HCT116 (cell line): Measurements from ENCODE around the gene DCDC2C. TPM values are rescaled to one million over a fixed set of nuclear protein-coding genes. Genes with fewer than 3 reads are reported as not detected.

ENCODE experiments used
- ATAC-seq: fragments of 200-7000 bp; cut with Tn5 transposase; 2 replicates; pipeline ENCODE4 v1.9.1; 2020; ENCODE audit warnings: mild to moderate bottlenecking, moderate library complexity
- BruUV-seq: library from RNA; stranded (reverse); fragments of 400-500 nt; replicated peaks from 2 replicates; lab custom pipeline; 2021; lab: Mats Ljungman, UMichigan
- CTCF ChIA-PET: fragments of 300-600 bp; sonication (Branson Sonifier 250); formaldehyde crosslinking; loops from one replicate; lab custom pipeline; 2021; ENCODE audit warnings: antibody characterized with exemption; lab: Charles Lee
- POLR2A ChIA-PET: fragments of 300-600, 350-600 bp; sonication (Branson Sonifier 250); formaldehyde crosslinking; loops from one replicate; lab custom pipeline; 2021; ENCODE audit warnings: antibody characterized with exemption; lab: Charles Lee
- RAD21 ChIA-PET, 2 experiments: fragments of 300-600 bp; sonication (Branson Sonifier 250); formaldehyde crosslinking; loops; one replicate each; lab custom pipeline; 2023; ENCODE audit warnings: low total read pairs in 2 of 2; ENCODE audit not compliant: uncharacterized antibody in 2 of 2, unreplicated experiment in 2 of 2, low non-redundant PET in 1 of 2; lab: Charles Lee
- DNase-seq: peaks from one replicate; pipeline ENCODE4 v3.0.0-alpha.2; 2010; ENCODE audit warnings: low read depth, low spot score
- H2AFZ ChIP-seq: fragments of 200-600 bp; shearing (Covaris generic), sonication (generic); 2 replicates; pipeline ENCODE4 v1.6.1; 2017; ENCODE audit warnings: low read depth, mixed run types, mixed read lengths, antibody characterized with exemption, low read length; ENCODE audit not compliant: poor library complexity, severe bottlenecking
- H3K27ac ChIP-seq: 2 replicates; pipeline ENCODE4 v1.5.1; 2012; ENCODE audit warnings: low read depth, low read length
- H3K27me3 ChIP-seq: fragments of 200-600 bp; sonication (generic); 2 replicates; pipeline ENCODE4 v1.6.1; 2016; ENCODE audit warnings: mixed run types, low read length, mixed read lengths; ENCODE audit not compliant: insufficient read depth
- H3K36me3 ChIP-seq, 2 experiments: fragments of 200-500 bp in 1 of 2; fragments of 200-600 bp in 1 of 2; sonication (Bioruptor generic) in 1 of 2; sonication (generic) in 1 of 2; 2 replicates each; pipeline versions ENCODE4 v1.5.1 to v1.6.1; 2014 to 2016; ENCODE audit warnings: low read length in 2 of 2, inconsistent platforms in 1 of 2, mixed read lengths in 1 of 2, mixed run types in 1 of 2; ENCODE audit not compliant: insufficient read depth in 2 of 2, control insufficient read depth in 1 of 2
- H3K4me1 ChIP-seq, 2 experiments: fragments of 200-600 bp in 1 of 2; sonication (generic) in 1 of 2; 2 replicates each; pipeline versions ENCODE4 v1.5.1 to v1.6.1; 2012 to 2017; ENCODE audit warnings: low read length in 2 of 2, inconsistent platforms in 1 of 2, mild to moderate bottlenecking in 1 of 2, mixed read lengths in 1 of 2, mixed run types in 1 of 2, moderate library complexity in 1 of 2; ENCODE audit not compliant: insufficient read depth in 2 of 2, control insufficient read depth in 1 of 2
- H3K4me2 ChIP-seq: fragments of 200-600 bp; sonication (generic); 2 replicates; pipeline ENCODE4 v1.6.1; 2017; ENCODE audit warnings: mixed run types, low read length, mixed read lengths
- H3K4me3 ChIP-seq, 2 experiments: fragments of 200-600 bp in 1 of 2; sonication (generic) in 1 of 2; replicated peaks in 1 of 2; 2 replicates each; pipeline ENCODE4 v1.5.1; 2011 to 2016; ENCODE audit warnings: low read length in 2 of 2, control low read depth in 1 of 2, low read depth in 1 of 2, mild to moderate bottlenecking in 1 of 2, mixed read lengths in 1 of 2, mixed run types in 1 of 2
- H3K79me2 ChIP-seq: fragments of 200-600 bp; sonication (generic); 2 replicates; pipeline ENCODE4 v1.6.1; 2017; ENCODE audit warnings: mild to moderate bottlenecking, mixed run types, low read length, moderate library complexity, mixed read lengths; ENCODE audit not compliant: insufficient read depth
- H3K9ac ChIP-seq: fragments of 200-600 bp; sonication (generic); 2 replicates; pipeline ENCODE4 v1.6.1; 2016; ENCODE audit warnings: low read length, mixed read lengths
- H3K9me2 ChIP-seq: fragments of 200-600 bp; sonication (generic), shearing (Covaris generic); 2 replicates; pipeline ENCODE4 v1.6.1; 2017; ENCODE audit warnings: mixed run types, mild to moderate bottlenecking, moderate library complexity; ENCODE audit not compliant: insufficient read depth
- H3K9me3 ChIP-seq, 2 experiments: fragments of 200-500 bp in 1 of 2; fragments of 200-600 bp in 1 of 2; sonication (Bioruptor generic) in 1 of 2; sonication (generic) in 1 of 2; 2 replicates each; pipeline ENCODE4 v1.6.1; 2014 to 2017; ENCODE audit warnings: low read length in 2 of 2, mixed read lengths in 2 of 2, inconsistent platforms in 1 of 2, low read depth in 1 of 2, mild to moderate bottlenecking in 1 of 2, mixed run types in 1 of 2, moderate library complexity in 1 of 2; ENCODE audit not compliant: control insufficient read depth in 1 of 2, insufficient read depth in 1 of 2
- H4K20me1 ChIP-seq: fragments of 200-600 bp; sonication (generic), shearing (Covaris generic); 2 replicates; pipeline ENCODE4 v1.6.1; 2017; ENCODE audit warnings: mixed run types, mild to moderate bottlenecking, moderate library complexity; ENCODE audit not compliant: insufficient read depth
- CBX3 ChIP-seq: IDR thresholded peaks from 2 replicates; pipeline ENCODE4 v1.6.1; 2012; ENCODE audit warnings: low read depth
- CEBPB ChIP-seq: IDR thresholded peaks from 2 replicates; pipeline ENCODE4 v1.6.1; 2012; ENCODE audit warnings: low read depth
- EGR1 ChIP-seq: IDR thresholded peaks from 2 replicates; pipeline ENCODE4 v1.6.1; 2012; ENCODE audit warnings: low read depth
- EZH2 ChIP-seq: fragments of 200-600 bp; sonication (generic); IDR thresholded peaks from 2 replicates; pipeline ENCODE4 v1.6.1; 2017; ENCODE audit warnings: antibody characterized with exemption, mixed run types
- FOSL1 ChIP-seq: IDR thresholded peaks from 2 replicates; pipeline ENCODE4 v1.6.1; 2012; ENCODE audit warnings: low read depth
- JUND ChIP-seq: IDR thresholded peaks from 2 replicates; pipeline ENCODE4 v1.6.1; 2012
- RAD21 ChIP-seq: IDR thresholded peaks from 2 replicates; pipeline ENCODE4 v1.6.1; 2012; ENCODE audit warnings: low read depth, mild to moderate bottlenecking
- SIN3A ChIP-seq: IDR thresholded peaks from 2 replicates; pipeline ENCODE4 v1.6.1; 2012; ENCODE audit warnings: low read depth
- SP1 ChIP-seq: IDR thresholded peaks from 2 replicates; pipeline ENCODE4 v1.6.1; 2012; ENCODE audit warnings: low read depth
- SRF ChIP-seq: IDR thresholded peaks from 2 replicates; pipeline ENCODE4 v1.6.1; 2012; ENCODE audit warnings: low read depth
- TCF7L2 ChIP-seq: IDR thresholded peaks from 2 replicates; pipeline ENCODE4 v1.7.0; 2011; ENCODE audit warnings: borderline replicate concordance, inconsistent platforms; ENCODE audit not compliant: insufficient read depth, insufficient read length; ENCODE audit errors: extremely low read depth
- YY1 ChIP-seq: IDR thresholded peaks from 2 replicates; pipeline ENCODE4 v1.6.1; 2011; ENCODE audit warnings: low read length, low read depth, moderate library complexity, mild to moderate bottlenecking; ENCODE audit not compliant: insufficient replicate concordance; ENCODE audit errors: extremely low read depth
- ZFX ChIP-seq: fragments of 450-650 bp; IDR thresholded peaks from 2 replicates; pipeline ENCODE4 v1.6.1; 2017
- intact Hi-C: fragments of 100-400 bp; cut with micrococcal nuclease; formaldehyde crosslinking; loops from 2 replicates; pipeline ENCODE4 v1.10.0; 2022
- total RNA-seq: library from RNA; stranded (reverse); gene quantifications from one replicate; pipeline ENCODE4 v1.2.1, GENCODE V29; 2021; ENCODE audit not compliant: unreplicated experiment
- TF ChIP-seq, protein P1 (sequence below): IDR thresholded peaks from 2 replicates; pipeline ENCODE4 v1.6.1; 2012
- TF ChIP-seq, protein P2 (sequence below), 3 experiments: fragments of 200-600 bp in 1 of 3; sonication (generic) in 1 of 3; IDR thresholded peaks in 2 of 3; conservative IDR thresholded peaks in 1 of 3; 2 replicates each; pipeline ENCODE4 v1.5.1; 2012 to 2017; ENCODE audit warnings: low read depth in 2 of 3, low read length in 2 of 3, antibody characterized with exemption in 1 of 3, borderline replicate concordance in 1 of 3, control low read depth in 1 of 3, mild to moderate bottlenecking in 1 of 3, mixed read lengths in 1 of 3, mixed run types in 1 of 3, moderate library complexity in 1 of 3; ENCODE audit not compliant: insufficient read depth in 1 of 3
- TF ChIP-seq, protein P3 (sequence below): IDR thresholded peaks from 2 replicates; pipeline ENCODE4 v1.6.1; 2011; ENCODE audit warnings: mild to moderate bottlenecking, low read length, moderate library complexity; ENCODE audit not compliant: insufficient replicate concordance; ENCODE audit errors: extremely low read depth
- TF ChIP-seq, protein P4 (sequence below): IDR thresholded peaks from 2 replicates; pipeline ENCODE4 v1.6.1; 2012

The DCDC2C gene
- total RNA-seq, 1 experiment from 2014 or later, result not detected

DNA sequence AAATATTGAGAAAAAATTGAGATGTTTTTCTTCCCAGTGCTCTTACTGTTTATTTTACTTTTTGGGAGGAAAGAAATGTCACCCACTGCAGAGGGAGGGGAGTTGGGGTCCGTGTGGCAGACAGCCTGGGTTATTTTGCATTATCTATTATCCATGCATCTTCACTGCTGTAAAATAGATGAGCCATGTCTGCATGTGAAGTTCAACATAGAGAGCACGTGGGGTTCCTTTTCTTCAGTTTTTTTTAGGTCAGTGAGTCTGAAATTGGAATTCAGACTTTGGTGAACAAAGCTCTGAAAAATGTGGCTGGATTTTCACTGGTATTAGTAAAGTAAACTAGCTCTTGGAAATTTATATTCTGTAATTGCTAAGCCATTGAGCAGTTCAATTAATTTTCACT is 2.4 kb downstream of the DCDC2C start:
- POLR2A ChIA-PET, result no interaction called here

More for the DNA sequence above, 2.4 kb downstream of the DCDC2C start:
- H3K36me3 ChIP-seq, result no peaks in the 10 kb centered on the region
- no peaks in the 10 kb centered on the region for H3K9me2 ChIP-seq
- ChIA-PET CTCF (no interaction called here), RAD21 (no interaction called here)
- DNase-seq (no peak), ATAC-seq (no peak)
- no peaks in the 10 kb centered on the region for H3K4me1 ChIP-seq
- intact Hi-C loops, result no loop called here
- H3K4me3 ChIP-seq, result no peak overlapping the region
- H3K4me2 ChIP-seq, result no peak overlapping the region
- no TSS peak for BruUV-seq
- H2AFZ ChIP-seq, result no peak overlapping the region
- no peak overlapping the region for H3K9ac ChIP-seq
- TF ChIP-seq FOSL1, result no peak
- no peak for TF ChIP-seq EGR1
- TF ChIP-seq CBX3, result no peak
- TF ChIP-seq, protein P1, sequence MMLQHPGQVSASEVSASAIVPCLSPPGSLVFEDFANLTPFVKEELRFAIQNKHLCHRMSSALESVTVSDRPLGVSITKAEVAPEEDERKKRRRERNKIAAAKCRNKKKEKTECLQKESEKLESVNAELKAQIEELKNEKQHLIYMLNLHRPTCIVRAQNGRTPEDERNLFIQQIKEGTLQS, result no peak
- TF ChIP-seq, protein P2, sequence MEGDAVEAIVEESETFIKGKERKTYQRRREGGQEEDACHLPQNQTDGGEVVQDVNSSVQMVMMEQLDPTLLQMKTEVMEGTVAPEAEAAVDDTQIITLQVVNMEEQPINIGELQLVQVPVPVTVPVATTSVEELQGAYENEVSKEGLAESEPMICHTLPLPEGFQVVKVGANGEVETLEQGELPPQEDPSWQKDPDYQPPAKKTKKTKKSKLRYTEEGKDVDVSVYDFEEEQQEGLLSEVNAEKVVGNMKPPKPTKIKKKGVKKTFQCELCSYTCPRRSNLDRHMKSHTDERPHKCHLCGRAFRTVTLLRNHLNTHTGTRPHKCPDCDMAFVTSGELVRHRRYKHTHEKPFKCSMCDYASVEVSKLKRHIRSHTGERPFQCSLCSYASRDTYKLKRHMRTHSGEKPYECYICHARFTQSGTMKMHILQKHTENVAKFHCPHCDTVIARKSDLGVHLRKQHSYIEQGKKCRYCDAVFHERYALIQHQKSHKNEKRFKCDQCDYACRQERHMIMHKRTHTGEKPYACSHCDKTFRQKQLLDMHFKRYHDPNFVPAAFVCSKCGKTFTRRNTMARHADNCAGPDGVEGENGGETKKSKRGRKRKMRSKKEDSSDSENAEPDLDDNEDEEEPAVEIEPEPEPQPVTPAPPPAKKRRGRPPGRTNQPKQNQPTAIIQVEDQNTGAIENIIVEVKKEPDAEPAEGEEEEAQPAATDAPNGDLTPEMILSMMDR (IDR thresholded peaks at IDR 0.05 in 2 of 3, conservative IDR thresholded peaks at IDR 0.05 in 1 of 3; ENCODE audit: borderline replicate concordance in 1 of 3, insufficient read depth in 1 of 3, low read depth in 2 of 3, low read length in 2 of 3), result no peak
- TF ChIP-seq YY1, result no peak
- no peak for TF ChIP-seq CEBPB
- no peak for TF ChIP-seq SRF
- TF ChIP-seq SP1, result no peak
- no peak for TF ChIP-seq EZH2
- no peak for TF ChIP-seq SIN3A
- TF ChIP-seq RAD21, result no peak
- TF ChIP-seq, protein P3, sequence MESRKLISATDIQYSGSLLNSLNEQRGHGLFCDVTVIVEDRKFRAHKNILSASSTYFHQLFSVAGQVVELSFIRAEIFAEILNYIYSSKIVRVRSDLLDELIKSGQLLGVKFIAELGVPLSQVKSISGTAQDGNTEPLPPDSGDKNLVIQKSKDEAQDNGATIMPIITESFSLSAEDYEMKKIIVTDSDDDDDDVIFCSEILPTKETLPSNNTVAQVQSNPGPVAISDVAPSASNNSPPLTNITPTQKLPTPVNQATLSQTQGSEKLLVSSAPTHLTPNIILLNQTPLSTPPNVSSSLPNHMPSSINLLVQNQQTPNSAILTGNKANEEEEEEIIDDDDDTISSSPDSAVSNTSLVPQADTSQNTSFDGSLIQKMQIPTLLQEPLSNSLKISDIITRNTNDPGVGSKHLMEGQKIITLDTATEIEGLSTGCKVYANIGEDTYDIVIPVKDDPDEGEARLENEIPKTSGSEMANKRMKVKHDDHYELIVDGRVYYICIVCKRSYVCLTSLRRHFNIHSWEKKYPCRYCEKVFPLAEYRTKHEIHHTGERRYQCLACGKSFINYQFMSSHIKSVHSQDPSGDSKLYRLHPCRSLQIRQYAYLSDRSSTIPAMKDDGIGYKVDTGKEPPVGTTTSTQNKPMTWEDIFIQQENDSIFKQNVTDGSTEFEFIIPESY, result no peak
- TF ChIP-seq, protein P4, sequence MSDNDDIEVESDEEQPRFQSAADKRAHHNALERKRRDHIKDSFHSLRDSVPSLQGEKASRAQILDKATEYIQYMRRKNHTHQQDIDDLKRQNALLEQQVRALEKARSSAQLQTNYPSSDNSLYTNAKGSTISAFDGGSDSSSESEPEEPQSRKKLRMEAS, result no peak
- TF ChIP-seq TCF7L2, result no peak
- no peak for TF ChIP-seq JUND
- TF ChIP-seq ZFX, result no peak
- H3K9me3 ChIP-seq, result no peaks in the 10 kb centered on the region
- no peak overlapping the region for H3K27ac ChIP-seq
- H3K27me3 ChIP-seq, result peaks cover 30% of the 10 kb centered on the region
- no peaks in the 10 kb centered on the region for H3K79me2 ChIP-seq
- no peaks in the 10 kb centered on the region for H4K20me1 ChIP-seq
